ENCODE results near the gene IGFBP4. TPM values are rescaled to one million over a fixed set of nuclear protein-coding genes. Genes with fewer than 3 reads are reported as not detected.

The IGFBP4 gene
- total and polyA plus RNA-seq, 2 of the 13 experiments (the other 11 are each of a cell fraction or from before 2014, with no cell fraction given): 4.1 to 49.0 TPM

- TF ChIP-seq, protein P1, sequence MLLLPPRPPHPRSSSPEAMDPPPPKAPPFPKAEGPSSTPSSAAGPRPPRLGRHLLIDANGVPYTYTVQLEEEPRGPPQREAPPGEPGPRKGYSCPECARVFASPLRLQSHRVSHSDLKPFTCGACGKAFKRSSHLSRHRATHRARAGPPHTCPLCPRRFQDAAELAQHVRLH (CRISPR knock-in tag; IDR thresholded peaks at IDR 0.05; ENCODE audit: borderline replicate concordance, low read depth): peak; percentile 50; the same call in 1 of the 2 replicates
- TF ChIP-seq MEIS2 (CRISPR knock-in tag; IDR thresholded peaks at IDR 0.05) (no peak), REXO4 (CRISPR knock-in tag; IDR thresholded peaks at IDR 0.05; ENCODE audit: borderline replicate concordance) (no peak), ZNF292 (CRISPR knock-in tag; IDR thresholded peaks at IDR 0.05; ENCODE audit: borderline replicate concordance, low read depth) (no peak), KLF16 (CRISPR knock-in tag; IDR thresholded peaks at IDR 0.05) (peak in 1 of 2 experiments; percentile 21; a peak in 1 of 4 replicates), CBX5 (CRISPR knock-in tag; IDR thresholded peaks at IDR 0.05; ENCODE audit: borderline replicate concordance) (0 out of 2 replicates have a peak, but pooled peaks have one; percentile 23), PHF8 (CRISPR knock-in tag; IDR thresholded peaks at IDR 0.05) (no peak), MTA3 (CRISPR knock-in tag; IDR thresholded peaks at IDR 0.05) (no peak), NFRKB (IDR thresholded peaks at IDR 0.05) (no peak), ZFYVE20 (CRISPR knock-in tag; IDR thresholded peaks at IDR 0.05; ENCODE audit: borderline replicate concordance, low read depth) (no peak), TEAD3 (CRISPR knock-in tag; optimal IDR thresholded peaks at IDR 0.05; ENCODE audit: borderline replicate concordance) (peak; percentile 13), DNMT3B (CRISPR knock-in tag; conservative IDR thresholded peaks at IDR 0.05) (no peak), GATAD2A (CRISPR knock-in tag; IDR thresholded peaks at IDR 0.05) (peak; percentile 52; the same call in 1 of the 2 replicates), KAT7 (CRISPR knock-in tag; IDR thresholded peaks at IDR 0.05; ENCODE audit: borderline replicate concordance) (no peak)
- TF ChIP-seq, protein P2, sequence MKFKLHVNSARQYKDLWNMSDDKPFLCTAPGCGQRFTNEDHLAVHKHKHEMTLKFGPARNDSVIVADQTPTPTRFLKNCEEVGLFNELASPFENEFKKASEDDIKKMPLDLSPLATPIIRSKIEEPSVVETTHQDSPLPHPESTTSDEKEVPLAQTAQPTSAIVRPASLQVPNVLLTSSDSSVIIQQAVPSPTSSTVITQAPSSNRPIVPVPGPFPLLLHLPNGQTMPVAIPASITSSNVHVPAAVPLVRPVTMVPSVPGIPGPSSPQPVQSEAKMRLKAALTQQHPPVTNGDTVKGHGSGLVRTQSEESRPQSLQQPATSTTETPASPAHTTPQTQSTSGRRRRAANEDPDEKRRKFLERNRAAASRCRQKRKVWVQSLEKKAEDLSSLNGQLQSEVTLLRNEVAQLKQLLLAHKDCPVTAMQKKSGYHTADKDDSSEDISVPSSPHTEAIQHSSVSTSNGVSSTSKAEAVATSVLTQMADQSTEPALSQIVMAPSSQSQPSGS (CRISPR knock-in tag; IDR thresholded peaks at IDR 0.05): no peak
- TF ChIP-seq, protein P3, sequence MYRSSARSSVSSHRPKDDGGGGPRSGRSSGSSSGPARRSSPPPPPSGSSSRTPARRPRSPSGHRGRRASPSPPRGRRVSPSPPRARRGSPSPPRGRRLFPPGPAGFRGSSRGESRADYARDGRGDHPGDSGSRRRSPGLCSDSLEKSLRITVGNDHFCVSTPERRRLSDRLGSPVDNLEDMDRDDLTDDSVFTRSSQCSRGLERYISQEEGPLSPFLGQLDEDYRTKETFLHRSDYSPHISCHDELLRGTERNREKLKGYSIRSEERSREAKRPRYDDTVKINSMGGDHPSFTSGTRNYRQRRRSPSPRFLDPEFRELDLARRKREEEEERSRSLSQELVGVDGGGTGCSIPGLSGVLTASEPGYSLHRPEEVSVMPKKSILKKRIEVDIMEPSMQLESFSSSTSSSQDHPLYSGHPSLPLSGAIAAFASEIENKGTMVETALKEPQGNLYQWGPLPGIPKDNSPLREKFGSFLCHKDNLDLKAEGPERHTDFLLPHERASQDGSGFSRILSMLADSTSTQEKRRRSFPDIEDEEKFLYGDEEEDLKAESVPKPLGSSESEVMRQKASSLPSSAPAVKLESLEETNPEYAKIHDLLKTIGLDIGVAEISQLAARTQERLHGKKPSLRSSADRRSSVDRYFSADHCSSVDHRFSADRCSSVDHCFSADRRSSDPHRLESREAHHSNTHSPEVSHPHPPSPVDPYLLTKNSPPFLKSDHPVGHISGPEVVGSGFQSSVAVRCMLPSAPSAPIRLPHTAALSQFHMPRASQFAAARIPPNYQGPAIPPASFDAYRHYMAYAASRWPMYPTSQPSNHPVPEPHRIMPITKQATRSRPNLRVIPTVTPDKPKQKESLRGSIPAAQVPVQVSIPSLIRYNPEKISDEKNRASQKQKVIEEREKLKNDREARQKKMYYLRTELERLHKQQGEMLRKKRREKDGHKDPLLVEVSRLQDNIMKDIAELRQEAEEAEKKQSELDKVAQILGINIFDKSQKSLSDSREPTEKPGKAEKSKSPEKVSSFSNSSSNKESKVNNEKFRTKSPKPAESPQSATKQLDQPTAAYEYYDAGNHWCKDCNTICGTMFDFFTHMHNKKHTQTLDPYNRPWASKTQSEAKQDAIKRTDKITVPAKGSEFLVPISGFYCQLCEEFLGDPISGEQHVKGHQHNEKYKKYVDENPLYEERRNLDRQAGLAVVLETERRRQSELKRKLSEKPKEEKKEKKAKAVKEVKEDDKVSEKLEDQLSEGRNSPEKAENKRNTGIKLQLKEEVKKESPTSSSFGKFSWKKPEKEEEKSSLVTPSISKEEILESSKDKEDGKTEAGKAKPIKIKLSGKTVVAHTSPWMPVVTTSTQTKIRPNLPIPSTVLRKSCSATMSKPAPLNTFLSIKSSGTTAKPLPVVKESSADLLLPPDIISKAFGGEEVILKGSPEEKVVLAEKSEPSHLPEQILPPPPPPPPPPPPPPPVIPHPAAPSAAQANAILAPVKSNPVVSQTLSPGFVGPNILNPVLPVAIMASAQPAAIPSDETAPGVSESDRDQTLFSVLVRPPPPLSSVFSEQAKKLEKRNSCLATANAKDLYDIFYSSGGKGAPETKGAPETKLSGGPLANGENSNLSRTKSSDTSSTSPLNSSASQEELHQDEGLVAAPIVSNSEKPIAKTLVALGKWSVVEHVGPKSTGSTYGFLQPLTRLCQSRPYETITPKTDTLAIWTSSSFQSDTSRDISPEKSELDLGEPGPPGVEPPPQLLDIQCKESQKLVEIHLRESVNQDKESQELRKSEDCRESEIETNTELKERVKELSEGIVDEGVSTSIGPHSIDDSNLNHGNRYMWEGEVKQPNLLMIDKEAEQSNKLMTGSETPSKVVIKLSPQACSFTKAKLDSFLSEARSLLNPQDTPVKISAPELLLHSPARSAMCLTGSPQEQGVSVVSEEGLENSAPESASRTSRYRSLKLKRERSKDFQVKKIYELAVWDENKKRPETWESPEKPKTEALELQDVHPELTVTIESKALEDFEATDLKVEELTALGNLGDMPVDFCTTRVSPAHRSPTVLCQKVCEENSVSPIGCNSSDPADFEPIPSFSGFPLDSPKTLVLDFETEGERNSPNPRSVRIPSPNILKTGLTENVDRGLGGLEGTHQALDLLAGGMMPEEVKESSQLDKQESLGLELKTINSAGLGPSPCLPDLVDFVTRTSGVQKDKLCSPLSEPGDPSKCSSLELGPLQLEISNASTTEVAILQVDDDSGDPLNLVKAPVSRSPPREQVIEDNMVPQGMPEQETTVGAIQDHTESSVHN (CRISPR knock-in tag; IDR thresholded peaks at IDR 0.05): no peak
- TF ChIP-seq, protein P4, sequence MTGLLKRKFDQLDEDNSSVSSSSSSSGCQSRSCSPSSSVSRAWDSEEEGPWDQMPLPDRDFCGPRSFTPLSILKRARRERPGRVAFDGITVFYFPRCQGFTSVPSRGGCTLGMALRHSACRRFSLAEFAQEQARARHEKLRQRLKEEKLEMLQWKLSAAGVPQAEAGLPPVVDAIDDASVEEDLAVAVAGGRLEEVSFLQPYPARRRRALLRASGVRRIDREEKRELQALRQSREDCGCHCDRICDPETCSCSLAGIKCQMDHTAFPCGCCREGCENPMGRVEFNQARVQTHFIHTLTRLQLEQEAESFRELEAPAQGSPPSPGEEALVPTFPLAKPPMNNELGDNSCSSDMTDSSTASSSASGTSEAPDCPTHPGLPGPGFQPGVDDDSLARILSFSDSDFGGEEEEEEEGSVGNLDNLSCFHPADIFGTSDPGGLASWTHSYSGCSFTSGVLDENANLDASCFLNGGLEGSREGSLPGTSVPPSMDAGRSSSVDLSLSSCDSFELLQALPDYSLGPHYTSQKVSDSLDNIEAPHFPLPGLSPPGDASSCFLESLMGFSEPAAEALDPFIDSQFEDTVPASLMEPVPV (CRISPR knock-in tag; IDR thresholded peaks at IDR 0.05): no peak
These were observed 6.9 kb downstream of the IGFBP4 start (continued) for GRCh38 chr17:40450175-40450574.

All from HepG2 (cell line).